Gastrocnemius medialis (tissue), 4 donors: Measurements from ENCODE around the gene GADD45B. TPM values are rescaled to one million over a fixed set of nuclear protein-coding genes. Genes with fewer than 3 reads are reported as not detected.
"Not testable (repeated sequence)": the region's sequence is repeated elsewhere in the genome, so short reads cannot be mapped to it uniquely, and the experiment has no call there.

Source experiments
- ATAC-seq, 2 donors: fragments of 150-250 bp; one replicate each; pipeline ENCODE4 v1.9.1; 2016
- DNase-seq, 2 donors: peaks; one replicate each; pipeline ENCODE4 v3.0.0-alpha.2; 2019
- H3K27ac ChIP-seq, 4 donors: fragments of 200-600 bp; sonication (generic); 1 replicate in 1 of 4; 2 replicates in 3 of 4; pipeline ENCODE4 v1.5.1; 2016 to 2018; ENCODE audit warnings: mild to moderate bottlenecking in 2 of 4, moderate library complexity in 1 of 4
- H3K27me3 ChIP-seq, 3 donors: fragments of 200-600 bp; sonication (generic) in 2 of 3; 1 replicate in 1 of 3; 2 replicates in 2 of 3; pipeline versions ENCODE4 v1.5.1 to v1.6.0; 2016 to 2019; ENCODE audit warnings: mild to moderate bottlenecking in 1 of 3, moderate library complexity in 1 of 3
- H3K36me3 ChIP-seq, 2 donors: fragments of 200-600 bp; sonication (generic) in 1 of 2; one replicate each; pipeline ENCODE4 v1.5.1; 2017 to 2018
- H3K4me1 ChIP-seq, 2 donors: fragments of 200-600 bp; sonication (generic) in 1 of 2; one replicate each; pipeline ENCODE4 v1.5.1; 2016 to 2017; ENCODE audit warnings: mild to moderate bottlenecking in 2 of 2
- H3K4me3 ChIP-seq, 4 donors: fragments of 200-600 bp; sonication (generic) in 3 of 4; 1 replicate in 1 of 4; 2 replicates in 3 of 4; pipeline ENCODE4 v1.5.1; 2016 to 2019; ENCODE audit warnings: mild to moderate bottlenecking in 2 of 4
- H3K9me3 ChIP-seq, 3 donors: fragments of 200-600 bp; sonication (generic) in 2 of 3; 1 replicate in 1 of 3; 2 replicates in 2 of 3; pipeline ENCODE4 v1.5.1; 2016 to 2019
- CTCF ChIP-seq, 5 experiments: fragments of 450-650 bp in 3 of 5; fragments of 200-600 bp in 2 of 5; sonication (generic) in 2 of 5; IDR thresholded peaks in 4 of 5; conservative IDR thresholded peaks in 1 of 5; 1 replicate in 4 of 5; 2 replicates in 1 of 5; pipeline ENCODE4 v1.5.1; 2016 to 2019; ENCODE audit warnings: antibody characterized with exemption in 5 of 5, mild to moderate bottlenecking in 3 of 5, moderate library complexity in 3 of 5
- POLR2A ChIP-seq, 2 donors: fragments of 450-650 bp; IDR thresholded peaks; one replicate each; pipeline ENCODE4 v1.6.1; 2017; ENCODE audit warnings: antibody characterized with exemption in 2 of 2, mild to moderate bottlenecking in 2 of 2, moderate library complexity in 2 of 2
- in situ Hi-C, 4 donors: fragments of 200-750 bp; cut with MboI; loops; one replicate each; pipeline versions ENCODE4 v1.15.0 to v1.8.0; 2017; ENCODE audit warnings: low sequenced_read_pairs in 4 of 4
- intact Hi-C: fragments of 100-400 bp; cut with DNase I; formaldehyde crosslinking; loops from one replicate; pipeline ENCODE4 v1.15.1; 2023; ENCODE audit warnings: low total_unique reads
- total RNA-seq, 4 donors: library from RNA; depleted of rRNA; stranded (reverse); fragments of >200 nt; gene quantifications; one replicate each; pipeline versions ENCODE4 v1.1.0 to v1.2.3, GENCODE V29; 2016

Gene GADD45B
- total RNA-seq, 4 donors from 2014 or later: 32.2 to 48.7 (median 41.7) TPM

GRCh38 chr19:2462635-2463421 is 13.1 kb upstream of the GADD45B start:
- peak; percentile 76 to 81 for ATAC-seq
- Histone ChIP-seq H3K9me3 (no peaks in the 10 kb centered on the region), H3K4me1 (peaks cover 0 to 16% of the 10 kb centered on the region in 2 donors), H3K27me3 (no peaks in the 10 kb centered on the region), H3K36me3 (no peaks in the 10 kb centered on the region), H3K4me3 (peak overlapping the region; percentile 57 to 86 (median 68)), H3K27ac (peak overlapping the region; percentile 11 to 38 (median 32))
- in situ Hi-C loops (loop anchor here in 2 of 4 donors (10.0 kb wide), 2 partner anchors 122 to 152 kb away; no protein-coding TSS in a partner anchor), intact Hi-C loops (no loop called here)
- DNase-seq: peak; percentile 38 to 71
- TF ChIP-seq POLR2A (IDR thresholded peaks at IDR 0.05) (no peak), CTCF (IDR thresholded peaks at IDR 0.05 in 4 of 5, conservative IDR thresholded peaks at IDR 0.05 in 1 of 5) (no peak)

DNA sequence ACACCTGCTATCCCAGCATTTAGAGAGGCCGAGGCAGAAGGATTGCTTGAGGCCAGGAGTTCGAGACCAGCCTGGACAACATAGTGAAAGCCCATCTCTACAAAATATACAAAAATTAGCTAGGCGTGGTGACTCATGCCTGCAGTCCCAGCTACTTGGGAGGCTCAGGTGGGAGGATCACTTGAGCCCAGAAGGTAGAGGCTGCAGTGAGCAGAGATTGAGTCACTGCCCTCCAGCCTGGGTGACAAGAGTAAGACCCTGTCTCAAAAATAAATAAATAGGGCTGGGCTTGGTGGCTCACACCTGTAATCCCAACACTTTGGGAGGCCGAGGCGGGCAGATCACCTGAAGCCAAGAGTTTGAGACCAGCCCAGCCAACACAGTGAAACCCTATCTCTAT is 12.2 kb upstream of the GADD45B start:
- intact Hi-C loops, H3K9me3 ChIP-seq, H3K27me3 ChIP-seq, ATAC-seq, H3K4me3 ChIP-seq, H3K36me3 ChIP-seq, DNase-seq: not testable (repeated sequence)
- H3K27ac ChIP-seq: peak overlapping the region in 1 of 4 donors; percentile 11
- H3K4me1 ChIP-seq: peaks cover 0 to 16% of the 10 kb centered on the region in 2 donors
- in situ Hi-C loops: loop anchor here in 2 of 4 donors (10.0 kb wide), 2 partner anchors 121 to 151 kb away; no protein-coding TSS in a partner anchor

- Histone ChIP-seq H3K9me3 (no peaks in the 10 kb centered on the region), H3K4me1 (peaks cover 0 to 16% of the 10 kb centered on the region in 2 donors), H3K36me3 (no peaks in the 10 kb centered on the region), H3K27ac (no peak overlapping the region), H3K4me3 (no peak overlapping the region), H3K27me3 (no peaks in the 10 kb centered on the region)
- TF ChIP-seq POLR2A (IDR thresholded peaks at IDR 0.05) (no peak), CTCF (IDR thresholded peaks at IDR 0.05 in 4 of 5, conservative IDR thresholded peaks at IDR 0.05 in 1 of 5) (no peak)
- in situ Hi-C loops (loop anchor here in 2 of 4 donors (10.0 kb wide), 2 partner anchors 120 to 150 kb away; no protein-coding TSS in a partner anchor), intact Hi-C loops (no loop called here)
- DNase-seq: no peak
- no peak for ATAC-seq
Measured at GRCh38 chr19:2464389-2464788, 11.5 kb upstream of the GADD45B start.

GRCh38 chr19:2468596-2468995 is 7.3 kb upstream of the GADD45B start:
- H3K4me3 ChIP-seq: no peak overlapping the region
- in situ Hi-C loops: loop anchor here in 2 of 4 donors (10.0 kb wide), 2 partner anchors 116 to 146 kb away; no protein-coding TSS in a partner anchor

More at GRCh38 chr19:2468596-2468995, 7.3 kb upstream of the GADD45B start:
- intact Hi-C loops: no loop called here
- Histone ChIP-seq H3K9me3 (no peaks in the 10 kb centered on the region), H3K27me3 (no peaks in the 10 kb centered on the region), H3K36me3 (no peaks in the 10 kb centered on the region), H3K27ac (no peak overlapping the region), H3K4me1 (no peaks in the 10 kb centered on the region)
- ATAC-seq (no peak), DNase-seq (no peak)
- TF ChIP-seq CTCF (IDR thresholded peaks at IDR 0.05 in 4 of 5, conservative IDR thresholded peaks at IDR 0.05 in 1 of 5) (no peak), POLR2A (IDR thresholded peaks at IDR 0.05) (no peak)
